Superior temporal gyrus (tissue), 1 donor: ENCODE measurements around the gene FHIT.

ENCODE experiments used
- DNase-seq: peaks from one replicate; pipeline ENCODE4 v3.0.0-alpha.2; 2016; ENCODE audit errors: extremely low spot score

The FHIT gene

DNA sequence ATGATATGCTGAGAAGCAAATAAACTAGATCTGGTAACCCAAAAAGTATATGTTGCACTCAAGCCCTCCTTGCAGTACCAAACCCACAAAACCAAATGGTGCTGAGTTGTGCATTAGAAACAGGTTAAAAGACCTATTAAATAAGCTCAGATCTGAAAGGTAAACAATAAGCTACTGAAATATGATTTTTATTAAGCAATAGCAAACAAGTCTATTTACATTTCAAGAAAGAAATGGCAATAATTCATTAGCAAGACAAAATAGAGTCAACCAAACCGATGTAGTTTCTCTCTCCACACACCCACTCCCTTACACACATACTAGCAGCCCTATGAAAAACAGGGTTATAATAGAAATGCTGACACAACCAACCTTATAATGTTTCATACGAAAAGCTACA is 760.3 kb downstream of the FHIT start:
- DNase-seq = no peak

GRCh38 chr3:60475096-60475495 is 776.2 kb downstream of the FHIT start:
- DNase-seq = no peak

- no peak for DNase-seq
These were observed 781.8 kb downstream of the FHIT start for GRCh38 chr3:60469481-60469880.

DNA sequence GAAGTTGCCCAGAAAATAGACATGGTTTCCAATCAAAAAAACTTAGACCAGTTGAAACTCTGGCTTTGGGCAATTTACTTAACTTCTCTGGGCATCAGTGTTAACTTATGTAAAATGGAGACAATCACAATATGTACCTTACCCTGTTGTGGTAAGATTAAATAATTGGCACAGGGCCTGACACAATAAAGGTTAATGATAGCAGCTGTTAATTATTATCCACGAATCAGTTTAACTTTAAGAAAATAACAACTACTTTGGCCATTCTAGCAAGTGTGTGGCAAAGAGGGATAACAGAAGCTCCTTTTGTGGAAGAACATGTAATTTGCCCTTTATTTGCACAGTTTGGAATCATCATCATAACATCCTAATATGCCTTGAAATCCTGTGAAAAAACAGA is 787.6 kb downstream of the FHIT start:
- no peak for DNase-seq

- no peak for DNase-seq
These were observed 790.0 kb downstream of the FHIT start for GRCh38 chr3:60461267-60461666.

GRCh38 chr3:60456180-60456579 is 795.1 kb downstream of the FHIT start:
- DNase-seq = peak; percentile 47

- no peak for DNase-seq
These were observed 797.9 kb downstream of the FHIT start for GRCh38 chr3:60453326-60453725.

- DNase-seq = no peak
These were observed 802.6 kb downstream of the FHIT start for GRCh38 chr3:60448696-60449095.

GRCh38 chr3:60445446-60445845 is 805.8 kb downstream of the FHIT start:
- DNase-seq = no peak

DNA sequence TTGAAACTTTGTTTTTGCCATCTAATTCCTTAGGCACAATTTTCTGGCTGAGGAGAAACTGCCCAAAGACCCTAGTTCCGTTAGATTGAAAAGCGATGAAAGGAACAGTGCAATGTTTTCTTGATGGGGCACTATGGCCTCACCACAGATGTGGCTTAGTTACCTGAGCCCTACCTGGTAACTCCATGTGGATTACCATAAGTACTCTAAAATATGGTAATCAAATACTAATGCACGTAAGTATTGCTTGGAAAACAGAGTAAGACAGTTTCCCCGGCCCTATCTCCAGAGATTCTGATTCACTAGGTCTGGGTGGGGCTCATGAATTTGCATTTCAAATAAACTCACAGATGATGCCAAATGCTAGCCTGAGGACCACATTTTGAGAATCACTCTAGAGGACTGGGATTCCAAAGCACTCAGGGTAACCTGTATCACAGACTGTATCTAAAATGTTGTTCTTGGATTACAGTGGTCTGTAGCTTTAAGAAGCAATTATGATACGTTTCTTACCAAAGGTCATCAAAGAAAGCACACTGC is 806.3 kb downstream of the FHIT start:
- no peak for DNase-seq

DNA sequence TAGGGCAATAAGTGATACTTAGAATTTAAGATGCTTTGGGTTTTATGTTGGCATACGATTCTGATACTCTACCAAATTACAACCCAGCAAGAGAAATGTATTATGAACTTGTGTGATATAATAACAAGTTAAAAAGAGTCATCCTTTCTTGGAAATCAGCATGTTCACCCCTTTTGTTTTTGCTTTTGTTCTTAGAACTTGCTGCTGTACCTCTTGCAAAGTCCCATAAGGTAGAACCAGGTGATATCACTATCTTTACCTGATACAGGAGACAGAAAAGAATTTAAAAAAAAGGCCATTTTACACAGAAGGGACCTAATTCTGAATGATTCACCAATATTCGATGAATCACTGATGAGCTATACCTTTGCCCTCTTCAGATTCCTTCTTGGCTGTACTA is 810.4 kb downstream of the FHIT start:
- no peak for DNase-seq

DNA sequence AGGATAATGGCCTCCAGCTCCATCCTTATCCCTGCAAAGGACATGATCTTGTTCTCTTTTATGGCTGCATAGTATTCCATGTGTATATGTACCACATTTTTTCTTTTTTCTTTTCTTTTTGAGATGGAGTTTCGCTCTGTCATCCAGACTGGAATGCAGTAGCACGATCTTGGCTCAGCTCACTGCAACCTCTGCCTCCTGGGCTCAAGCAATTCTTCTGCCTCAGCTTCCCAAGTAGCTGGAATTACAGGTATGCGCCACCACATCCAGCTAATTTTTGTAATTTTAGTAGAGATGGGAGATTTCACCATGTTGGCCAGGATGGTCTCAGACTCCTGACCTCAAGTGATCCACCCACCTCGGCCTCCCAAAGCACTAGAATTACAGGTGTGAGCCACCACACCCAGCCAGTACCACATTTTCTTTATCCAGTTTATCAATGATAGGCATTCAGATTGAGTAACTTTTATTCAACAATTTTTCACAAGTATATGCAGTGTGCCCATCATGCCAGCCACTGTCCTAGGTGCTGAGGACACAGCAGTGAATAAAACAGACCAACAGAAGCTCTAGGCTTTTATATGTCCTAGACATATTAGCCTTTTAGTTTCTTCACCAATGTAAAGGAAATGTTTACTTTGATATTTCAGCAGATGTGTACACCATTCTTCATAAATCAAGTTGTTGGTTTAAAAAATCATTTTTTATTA is 815.2 kb downstream of the FHIT start:
- no peak for DNase-seq

GRCh38 chr3:60434950-60435349 is 816.3 kb downstream of the FHIT start:
- DNase-seq = no peak

GRCh38 chr3:60434323-60434722 is 816.9 kb downstream of the FHIT start:
- no peak for DNase-seq

GRCh38 chr3:60431599-60431958 is 819.7 kb downstream of the FHIT start:
- no peak for DNase-seq

GRCh38 chr3:60430205-60430604 is 821.0 kb downstream of the FHIT start:
- no peak for DNase-seq

DNA sequence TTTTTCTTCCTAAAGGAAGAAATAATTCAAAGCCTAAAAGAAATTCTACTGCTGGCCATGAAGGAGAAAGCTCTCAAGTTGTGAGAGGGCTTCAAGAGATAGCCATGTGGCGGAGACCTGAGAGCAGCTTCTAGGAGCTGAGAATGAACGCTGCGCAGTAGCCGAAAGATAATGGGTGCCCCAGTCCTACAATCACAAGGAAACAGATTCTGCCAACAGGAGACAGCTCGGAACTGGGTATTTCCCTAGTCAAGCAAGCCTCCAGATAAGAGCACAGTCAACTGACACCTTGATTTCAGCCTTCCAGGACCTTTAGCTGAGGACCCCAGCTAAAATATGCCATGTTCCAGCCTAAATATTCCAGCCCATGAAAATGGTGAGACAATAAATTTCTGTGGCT is 824.1 kb downstream of the FHIT start:
- DNase-seq = no peak

DNA sequence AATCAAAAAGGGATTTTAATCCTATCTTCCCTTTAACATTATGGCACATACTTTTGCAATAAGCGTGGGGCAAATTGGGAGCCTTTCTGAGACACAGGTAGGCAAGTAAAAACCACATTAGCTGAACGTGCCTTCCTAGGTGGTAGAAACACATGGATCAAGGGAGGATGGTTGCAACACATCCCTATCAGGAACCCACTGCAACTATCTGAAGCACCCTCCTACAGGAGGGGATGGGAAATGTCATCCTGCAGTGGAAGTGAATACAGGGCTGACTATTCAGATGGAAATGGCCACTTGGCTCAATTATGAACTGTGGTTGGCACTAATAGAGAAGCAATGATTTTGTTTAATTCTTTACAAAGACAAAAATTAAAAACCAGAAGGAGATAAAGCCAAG is 826.3 kb downstream of the FHIT start:
- no peak for DNase-seq

GRCh38 chr3:60424034-60424433 is 827.2 kb downstream of the FHIT start:
- DNase-seq = no peak

- no peak for DNase-seq
These were observed 827.7 kb downstream of the FHIT start for GRCh38 chr3:60423556-60423955.

DNA sequence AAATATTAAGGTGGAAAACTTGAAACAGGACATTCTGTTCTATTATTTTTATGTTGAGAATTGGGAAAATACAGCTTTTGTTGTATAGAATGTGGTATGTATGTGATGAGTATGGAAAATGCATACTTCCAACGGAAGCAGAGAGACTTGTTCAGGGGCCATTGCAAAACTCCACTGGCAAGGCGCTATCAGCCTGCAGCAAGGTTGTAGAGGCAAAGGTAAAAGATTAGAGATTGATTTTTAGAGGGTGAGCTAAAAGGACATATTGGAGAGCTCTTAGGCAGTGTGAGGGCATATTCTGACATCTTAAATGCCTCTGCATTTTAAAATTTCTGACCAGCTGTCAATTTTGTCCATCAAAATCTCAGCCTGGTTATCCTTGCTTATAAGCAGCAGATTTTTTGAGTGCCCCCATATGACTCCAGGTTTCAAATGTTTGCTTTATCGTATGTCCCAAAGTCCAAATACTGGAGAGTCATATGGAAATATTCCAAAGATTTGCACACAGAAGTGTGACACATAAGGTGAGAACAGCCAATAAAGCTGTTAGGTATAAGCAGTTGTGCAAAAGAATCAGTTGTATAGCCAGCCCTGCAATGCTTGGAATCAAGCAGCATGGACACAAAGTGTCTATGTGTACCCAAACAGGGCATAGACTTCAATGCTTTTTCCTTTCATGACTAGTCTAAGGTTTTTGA is 829.4 kb downstream of the FHIT start:
- DNase-seq = no peak

DNA sequence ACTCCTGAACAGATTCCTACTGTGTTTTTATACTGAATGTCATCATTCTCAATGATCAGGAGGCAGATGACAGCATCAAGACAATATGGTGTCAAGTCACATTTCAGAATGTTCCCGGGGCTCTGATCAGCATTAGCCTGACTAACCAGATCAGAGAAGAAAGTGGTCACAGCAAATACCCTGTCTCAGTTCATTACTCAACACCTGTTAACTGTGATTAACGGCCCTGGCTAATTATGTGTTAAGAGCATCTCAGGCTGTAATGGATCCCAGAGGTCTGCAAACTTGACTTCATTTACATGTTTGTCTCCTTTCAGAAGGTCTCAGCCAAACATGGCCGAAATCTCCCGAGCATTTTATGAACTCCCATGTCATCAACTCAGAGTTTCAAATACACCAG is 833.7 kb downstream of the FHIT start:
- DNase-seq = no peak

DNA sequence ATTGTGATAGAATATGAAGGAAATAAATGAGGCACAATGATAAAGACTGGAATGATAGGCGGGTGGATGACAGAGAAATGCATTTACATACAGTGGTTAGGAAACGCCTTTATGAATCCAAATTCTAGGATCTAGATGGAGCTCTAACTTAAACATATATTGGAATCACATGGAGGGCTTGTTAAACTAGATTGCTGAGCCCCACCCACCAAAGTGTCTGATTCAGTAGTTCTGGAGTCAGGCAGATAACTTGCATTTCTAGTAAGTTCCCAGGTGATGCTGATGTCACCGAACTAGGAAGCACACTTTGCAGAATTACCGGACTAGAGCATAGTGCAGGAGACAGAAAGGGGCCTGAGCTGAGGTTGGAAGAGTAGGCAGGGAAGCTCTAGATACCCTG is 837.2 kb downstream of the FHIT start:
- DNase-seq = no peak
